ENCODE measurements around the gene WDFY4.

The WDFY4 gene

GRCh38 chr10:48736596-48736995 lies 51.9 kb downstream of the WDFY4 start:
- H3K36me3 ChIP-seq (ENCODE audit: insufficient read depth, low read length): no peaks in the 10 kb centered on the region
- peaks cover 9% of the 10 kb centered on the region for H3K27me3 ChIP-seq (ENCODE audit: insufficient read depth, low read length, poor library complexity, severe bottlenecking)
- no peaks in the 10 kb centered on the region for H3K4me1 ChIP-seq (ENCODE audit: insufficient read depth, low read length, poor library complexity, severe bottlenecking)
- H3K9me3 ChIP-seq (ENCODE audit: insufficient read depth, low read depth, low read length): no peaks in the 10 kb centered on the region
- TF ChIP-seq EZH2phosphoT487 (IDR thresholded peaks at IDR 0.05; ENCODE audit: borderline replicate concordance): no peak
- TF ChIP-seq CTCF (conservative IDR thresholded peaks at IDR 0.05; ENCODE audit: low read length): no peak
- no peak overlapping the region for H2AFZ ChIP-seq (ENCODE audit: low read length)
- H3K79me2 ChIP-seq (ENCODE audit: insufficient read depth, low read length): no peaks in the 10 kb centered on the region
- H3K4me2 ChIP-seq (ENCODE audit: low read depth, low read length, poor library complexity, severe bottlenecking): no peak overlapping the region
- H3K4me3 ChIP-seq (ENCODE audit: low read length, poor library complexity, severe bottlenecking): no peak overlapping the region
- no peak overlapping the region for H3K9ac ChIP-seq (ENCODE audit: low read depth, low read length, poor library complexity, severe bottlenecking)
- no peaks in the 10 kb centered on the region for H4K20me1 ChIP-seq (ENCODE audit: insufficient read depth, low read length, poor library complexity, severe bottlenecking)
- H3K9me2 ChIP-seq (replicated peaks; ENCODE audit: low read depth, low read length): no peaks in the 10 kb centered on the region
- no peaks in the 10 kb centered on the region for H3F3A ChIP-seq (ENCODE audit: low read depth)

GRCh38 chr10:48737886-48738285 lies 53.2 kb downstream of the WDFY4 start:
- Histone ChIP-seq H3K4me3 (ENCODE audit: low read length, poor library complexity, severe bottlenecking) (no peak overlapping the region), H4K20me1 (ENCODE audit: insufficient read depth, low read length, poor library complexity, severe bottlenecking) (no peaks in the 10 kb centered on the region), H3K9me2 (replicated peaks; ENCODE audit: low read depth, low read length) (no peaks in the 10 kb centered on the region), H3K79me2 (ENCODE audit: insufficient read depth, low read length) (no peaks in the 10 kb centered on the region), H3K36me3 (ENCODE audit: insufficient read depth, low read length) (no peaks in the 10 kb centered on the region), H3F3A (ENCODE audit: low read depth) (no peaks in the 10 kb centered on the region), H3K9ac (ENCODE audit: low read depth, low read length, poor library complexity, severe bottlenecking) (no peak overlapping the region), H3K4me1 (ENCODE audit: insufficient read depth, low read length, poor library complexity, severe bottlenecking) (no peaks in the 10 kb centered on the region), H3K4me2 (ENCODE audit: low read depth, low read length, poor library complexity, severe bottlenecking) (no peak overlapping the region), H3K27me3 (ENCODE audit: insufficient read depth, low read length, poor library complexity, severe bottlenecking) (peaks cover 1% of the 10 kb centered on the region), H3K9me3 (ENCODE audit: insufficient read depth, low read depth, low read length) (no peaks in the 10 kb centered on the region), H2AFZ (ENCODE audit: low read length) (no peak overlapping the region)
- TF ChIP-seq EZH2phosphoT487 (IDR thresholded peaks at IDR 0.05; ENCODE audit: borderline replicate concordance): no peak
- TF ChIP-seq CTCF (conservative IDR thresholded peaks at IDR 0.05; ENCODE audit: low read length): no peak

- Histone ChIP-seq H3K36me3 (ENCODE audit: insufficient read depth, low read length) (no peaks in the 10 kb centered on the region), H3K9me2 (replicated peaks; ENCODE audit: low read depth, low read length) (no peaks in the 10 kb centered on the region), H3K4me2 (ENCODE audit: low read depth, low read length, poor library complexity, severe bottlenecking) (no peak overlapping the region), H3K4me3 (ENCODE audit: low read length, poor library complexity, severe bottlenecking) (no peak overlapping the region), H3K79me2 (ENCODE audit: insufficient read depth, low read length) (no peaks in the 10 kb centered on the region), H3K9ac (ENCODE audit: low read depth, low read length, poor library complexity, severe bottlenecking) (no peak overlapping the region), H3K9me3 (ENCODE audit: insufficient read depth, low read depth, low read length) (no peaks in the 10 kb centered on the region), H3K27me3 (ENCODE audit: insufficient read depth, low read length, poor library complexity, severe bottlenecking) (no peaks in the 10 kb centered on the region), H2AFZ (ENCODE audit: low read length) (no peak overlapping the region), H3K4me1 (ENCODE audit: insufficient read depth, low read length, poor library complexity, severe bottlenecking) (no peaks in the 10 kb centered on the region), H3F3A (ENCODE audit: low read depth) (no peaks in the 10 kb centered on the region), H4K20me1 (ENCODE audit: insufficient read depth, low read length, poor library complexity, severe bottlenecking) (no peaks in the 10 kb centered on the region)
- TF ChIP-seq CTCF (conservative IDR thresholded peaks at IDR 0.05; ENCODE audit: low read length) (no peak), EZH2phosphoT487 (IDR thresholded peaks at IDR 0.05; ENCODE audit: borderline replicate concordance) (no peak)
These were observed 54.5 kb downstream of the WDFY4 start for GRCh38 chr10:48739170-48739569.
